H9 (cell line): Measurements from ENCODE around the gene DPF1. TPM values are rescaled to one million over a fixed set of nuclear protein-coding genes. Genes with fewer than 3 reads are reported as not detected.

Experiments
- DNase-seq: peaks from one replicate; pipeline ENCODE4 v3.0.0-alpha.2; 2017
- H2AFZ ChIP-seq: one replicate; pipeline ENCODE4 v1.6.1; 2013; ENCODE audit warnings: mild to moderate bottlenecking, low read length, control low read depth, moderate library complexity
- H2AK5ac ChIP-seq: 2 replicates; pipeline ENCODE4 v1.6.1; 2013; ENCODE audit warnings: low read length, control low read depth, mixed read lengths; ENCODE audit not compliant: insufficient read length
- H2BK120ac ChIP-seq: one replicate; pipeline ENCODE4 v1.6.1; 2013; ENCODE audit warnings: low read depth, mild to moderate bottlenecking, low read length, control low read depth, inconsistent platforms; ENCODE audit not compliant: poor library complexity, severe bottlenecking
- H2BK12ac ChIP-seq: 2 replicates; pipeline ENCODE4 v1.6.1; 2013; ENCODE audit warnings: low read length, control low read depth, mixed read lengths, low read depth; ENCODE audit not compliant: insufficient read length
- H2BK15ac ChIP-seq: 2 replicates; pipeline ENCODE4 v1.6.1; 2013; ENCODE audit warnings: low read depth, low read length, control low read depth
- H2BK20ac ChIP-seq: one replicate; pipeline ENCODE4 v1.6.1; 2013; ENCODE audit warnings: low read depth, mild to moderate bottlenecking, low read length, control low read depth, inconsistent platforms; ENCODE audit not compliant: poor library complexity, severe bottlenecking
- H2BK5ac ChIP-seq: 2 replicates; pipeline ENCODE4 v1.6.1; 2013; ENCODE audit warnings: low read length, control low read depth, mixed read lengths; ENCODE audit not compliant: insufficient read length
- H3K14ac ChIP-seq: 2 replicates; pipeline ENCODE4 v1.6.1; 2013; ENCODE audit warnings: low read length, control low read depth; ENCODE audit not compliant: insufficient read depth
- H3K18ac ChIP-seq: 2 replicates; pipeline ENCODE4 v1.6.1; 2013; ENCODE audit warnings: low read depth, mild to moderate bottlenecking, mixed read lengths, low read length, control low read depth; ENCODE audit not compliant: insufficient read length
- H3K23ac ChIP-seq: 2 replicates; pipeline ENCODE4 v1.6.1; 2013; ENCODE audit warnings: low read length, control low read depth, mixed read lengths, low read depth; ENCODE audit not compliant: insufficient read length
- H3K23me2 ChIP-seq: 2 replicates; pipeline ENCODE4 v1.6.1; 2013; ENCODE audit warnings: low read depth, mild to moderate bottlenecking, mixed read lengths, low read length, control low read depth; ENCODE audit not compliant: insufficient read length, poor library complexity, severe bottlenecking
- H3K27ac ChIP-seq: 2 replicates; pipeline ENCODE4 v1.5.1; 2013; ENCODE audit warnings: low read length, control low read depth, mixed read lengths, low read depth; ENCODE audit not compliant: insufficient read length
- H3K27me3 ChIP-seq: 2 replicates; pipeline ENCODE4 v1.6.1; 2013; ENCODE audit warnings: low read length, control low read depth, inconsistent platforms; ENCODE audit not compliant: insufficient read depth
- H3K4ac ChIP-seq: 2 replicates; pipeline ENCODE4 v1.6.1; 2013; ENCODE audit warnings: low read depth, mild to moderate bottlenecking, control low read depth, inconsistent platforms, low read length, moderate library complexity
- H3K4me1 ChIP-seq: 2 replicates; pipeline ENCODE4 v1.6.1; 2013; ENCODE audit warnings: low read length, control low read depth, inconsistent platforms; ENCODE audit not compliant: insufficient read depth
- H3K4me2 ChIP-seq: 2 replicates; pipeline ENCODE4 v1.6.1; 2013; ENCODE audit warnings: low read length, control low read depth, mixed read lengths; ENCODE audit not compliant: insufficient read length, insufficient read depth
- H3K56ac ChIP-seq: 2 replicates; pipeline ENCODE4 v1.6.1; 2013; ENCODE audit warnings: low read depth, mild to moderate bottlenecking, mixed read lengths, low read length, control low read depth; ENCODE audit not compliant: insufficient read length
- H3K79me1 ChIP-seq: 2 replicates; pipeline ENCODE4 v1.6.1; 2013; ENCODE audit warnings: low read depth, mild to moderate bottlenecking, moderate library complexity, low read length, control low read depth, inconsistent platforms; ENCODE audit not compliant: insufficient read depth, poor library complexity, severe bottlenecking
- H3K79me2 ChIP-seq: 2 replicates; pipeline ENCODE4 v1.6.1; 2013; ENCODE audit warnings: low read length, control low read depth, inconsistent platforms; ENCODE audit not compliant: insufficient read depth
- H3K9ac ChIP-seq: 2 replicates; pipeline ENCODE4 v1.6.1; 2013; ENCODE audit warnings: low read length, control low read depth, mixed read lengths; ENCODE audit not compliant: insufficient read length; ENCODE audit errors: extremely low read depth
- H3K9me3 ChIP-seq: one replicate; pipeline ENCODE4 v1.6.1; 2013; ENCODE audit warnings: low read depth, low read length, inconsistent platforms; ENCODE audit not compliant: control insufficient read depth
- H3T11ph ChIP-seq: one replicate; pipeline ENCODE4 v1.6.1; 2013; ENCODE audit warnings: mild to moderate bottlenecking, low read length, control low read depth, inconsistent platforms
- H4K20me1 ChIP-seq: one replicate; pipeline ENCODE4 v1.6.1; 2013; ENCODE audit not compliant: control insufficient read depth, insufficient read length, insufficient read depth
- H4K5ac ChIP-seq: 2 replicates; pipeline ENCODE4 v1.6.1; 2013; ENCODE audit warnings: low read depth, mild to moderate bottlenecking, mixed read lengths, low read length, control low read depth; ENCODE audit not compliant: insufficient read length
- H4K8ac ChIP-seq: replicated peaks from 2 replicates; pipeline ENCODE4 v1.6.1; 2013; ENCODE audit warnings: low read length, control low read depth, mixed read lengths, low read depth; ENCODE audit not compliant: insufficient read length
- H4K91ac ChIP-seq: 2 replicates; pipeline ENCODE4 v1.6.1; 2013; ENCODE audit warnings: low read depth, mild to moderate bottlenecking, moderate library complexity, mixed read lengths, low read length, control low read depth; ENCODE audit not compliant: insufficient read length
- H3K27ac Mint-ChIP-seq, 3 experiments: 2 replicates in 2 of 3; 3 replicates in 1 of 3; pipeline ENCODE4 v1.8.0; 2020 to 2021; ENCODE audit warnings: mixed read lengths in 3 of 3, mild to moderate bottlenecking in 1 of 3, moderate library complexity in 1 of 3
- H3K27me3 Mint-ChIP-seq: 2 replicates; pipeline ENCODE4 v1.8.0; 2021; ENCODE audit warnings: low read depth, mild to moderate bottlenecking, moderate library complexity, mixed read lengths
- H3K36me3 Mint-ChIP-seq, 3 experiments: 2 replicates in 2 of 3; 3 replicates in 1 of 3; pipeline ENCODE4 v1.8.0; 2020 to 2021; ENCODE audit warnings: low read depth in 3 of 3, mixed read lengths in 3 of 3; ENCODE audit not compliant: insufficient read depth in 1 of 3
- H3K4me1 Mint-ChIP-seq, 2 experiments: 2 replicates each; pipeline ENCODE4 v1.8.0; 2020; ENCODE audit warnings: mixed read lengths in 2 of 2
- H3K4me3 Mint-ChIP-seq, 2 experiments: 2 replicates in 1 of 2; 3 replicates in 1 of 2; pipeline ENCODE4 v1.8.0; 2020 to 2021; ENCODE audit warnings: mild to moderate bottlenecking in 2 of 2, mixed read lengths in 2 of 2, moderate library complexity in 1 of 2
- H3K9me3 Mint-ChIP-seq, 2 experiments: 2 replicates in 1 of 2; 3 replicates in 1 of 2; pipeline ENCODE4 v1.8.0; 2020; ENCODE audit warnings: mild to moderate bottlenecking in 2 of 2, mixed read lengths in 2 of 2, moderate library complexity in 1 of 2
- CTCF ChIP-seq: fragments of 200-600 bp; sonication (generic); conservative IDR thresholded peaks from 3 replicates; pipeline ENCODE4 v1.8.0; 2021; ENCODE audit warnings: antibody characterized with exemption, mild to moderate bottlenecking
- WGBS: extraction: QIAGEN DNeasy Blood & Tissue Kit; methylation state at CpG from one replicate; pipeline ENCODE4 v1.1.7; 2013; ENCODE audit warnings: missing lambda C conversion rate, low lambda C conversion rate, mixed read lengths; ENCODE audit not compliant: insufficient read length; ENCODE audit errors: extremely low coverage; 5-methylcytosine and 5-hydroxymethylcytosine counted together
- total RNA-seq: library from RNA; stranded (reverse); gene quantifications from 2 replicates; pipeline ENCODE4 v1.2.1, GENCODE V29; 2021

DPF1 gene
- total RNA-seq, 1 experiment from 2014 or later = 12.0 TPM

GRCh38 chr19:38270587-38271167, 46.7 kb upstream of the DPF1 start:
- Histone ChIP-seq H3K23me2 (peaks cover 3% of the 10 kb centered on the region), H3K27ac (no peak overlapping the region), H3T11ph (no peak overlapping the region), H3K23ac (no peak overlapping the region), H3K9ac (no peak overlapping the region), H3K79me2 (peaks cover 45% of the 10 kb centered on the region), H4K20me1 (no peaks in the 10 kb centered on the region), H4K91ac (no peak overlapping the region), H3K4me1 (peaks cover 12% of the 10 kb centered on the region; the same call in 1 of the 2 replicates), H3K79me1 (peaks cover 23% of the 10 kb centered on the region), H3K27me3 (no peaks in the 10 kb centered on the region), H2BK5ac (no peak overlapping the region), H2AK5ac (no peak overlapping the region), H3K4ac (no peak overlapping the region), H3K56ac (no peak overlapping the region), H3K4me2 (no peak overlapping the region), H4K5ac (no peak overlapping the region), H4K8ac (no peak overlapping the region), H2BK12ac (no peak overlapping the region), H2BK120ac (no peak overlapping the region), H3K14ac (no peak overlapping the region), H3K9me3 (no peaks in the 10 kb centered on the region), H2AFZ (no peak overlapping the region), H3K18ac (no peak overlapping the region), H2BK20ac (no peak overlapping the region), H2BK15ac (no peak overlapping the region)
- H3K27me3 Mint-ChIP-seq = no peaks in the 10 kb centered on the region
- no peak overlapping the region for H3K4me3 Mint-ChIP-seq
- peak overlapping the region in 2 of 3 experiments; percentile 50 to 80; a peak in 3 of 7 replicates for H3K27ac Mint-ChIP-seq
- no peak for DNase-seq
- no peaks in the 10 kb centered on the region; a peak in 1 of 5 replicates for H3K9me3 Mint-ChIP-seq
- TF ChIP-seq CTCF = no peak
- no CpG with 5 or more reads among the region's 5 CpGs for WGBS
- H3K4me1 Mint-ChIP-seq = peaks cover 46 to 47% of the 10 kb centered on the region in 2 experiments
- peaks cover 2 to 31% (median 28%) of the 10 kb centered on the region in 3 experiments; a peak in 6 of 7 replicates for H3K36me3 Mint-ChIP-seq
